GM23338 (cell line): ENCODE data around the gene KCNA2. TPM values are rescaled to one million over a fixed set of nuclear protein-coding genes. Genes with fewer than 3 reads are reported as not detected.

Experiments
- ATAC-seq: fragments of 200-7000 bp; cut with Tn5 transposase; 3 replicates; pipeline ENCODE4 v1.9.1; 2020
- DNase-seq: peaks from one replicate; pipeline ENCODE4 v3.0.0-alpha.2; 2015; ENCODE audit warnings: low spot score
- H2AFZ ChIP-seq: fragments of 200-600 bp; sonication (generic); 2 replicates; pipeline ENCODE4 v1.8.0; 2016; ENCODE audit warnings: antibody characterized with exemption, mild to moderate bottlenecking, moderate library complexity
- H3F3A ChIP-seq: fragments of 200-600 bp; sonication (generic); replicated peaks from 2 replicates; pipeline ENCODE4 v1.8.0; 2017; ENCODE audit warnings: antibody characterized with exemption, mixed run types, low read depth
- H3K27ac ChIP-seq: fragments of 200-600 bp; sonication (generic); 2 replicates; pipeline ENCODE4 v1.6.1; 2016; ENCODE audit warnings: low read depth
- H3K27me3 ChIP-seq: fragments of 200-600 bp; sonication (generic); 2 replicates; pipeline ENCODE4 v1.8.0; 2016; ENCODE audit warnings: mild to moderate bottlenecking, mixed run types, moderate library complexity; ENCODE audit not compliant: insufficient read depth
- H3K36me3 ChIP-seq: fragments of 200-600 bp; sonication (generic); 2 replicates; pipeline ENCODE4 v1.8.0; 2016; ENCODE audit warnings: mild to moderate bottlenecking; ENCODE audit not compliant: insufficient read depth
- H3K4me1 ChIP-seq: fragments of 200-600 bp; sonication (generic); 2 replicates; pipeline ENCODE4 v1.8.0; 2016; ENCODE audit warnings: mild to moderate bottlenecking, moderate library complexity; ENCODE audit not compliant: insufficient read depth
- H3K4me2 ChIP-seq: fragments of 200-600 bp; sonication (generic); 2 replicates; pipeline ENCODE4 v1.7.1; 2017; ENCODE audit warnings: mixed run types
- H3K4me3 ChIP-seq: fragments of 200-600 bp; sonication (generic); 2 replicates; pipeline ENCODE4 v1.6.1; 2016; ENCODE audit warnings: mixed run types
- H3K79me2 ChIP-seq: fragments of 200-600 bp; sonication (generic); replicated peaks from 2 replicates; pipeline ENCODE4 v1.8.0; 2017; ENCODE audit warnings: mild to moderate bottlenecking; ENCODE audit not compliant: insufficient read depth
- H3K9me2 ChIP-seq: fragments of 200-600 bp; sonication (generic); 2 replicates; pipeline ENCODE4 v1.8.0; 2017; ENCODE audit not compliant: insufficient read depth
- H4K20me1 ChIP-seq: fragments of 200-600 bp; sonication (generic); replicated peaks from 2 replicates; pipeline ENCODE4 v1.8.0; 2017; ENCODE audit warnings: mild to moderate bottlenecking; ENCODE audit not compliant: insufficient read depth
- H3K27ac Mint-ChIP-seq: 2 replicates; pipeline ENCODE4 v1.8.0; 2020; ENCODE audit warnings: inconsistent platforms, mild to moderate bottlenecking, moderate library complexity, mixed read lengths
- H3K27me3 Mint-ChIP-seq: 3 replicates; pipeline ENCODE4 v1.8.0; 2022; ENCODE audit warnings: low read depth, mild to moderate bottlenecking, moderate library complexity, mixed read lengths, inconsistent platforms; ENCODE audit not compliant: insufficient read depth, poor library complexity
- H3K36me3 Mint-ChIP-seq: 3 replicates; pipeline ENCODE4 v1.8.0; 2021; ENCODE audit warnings: low read depth, mild to moderate bottlenecking, inconsistent platforms, moderate library complexity, mixed read lengths
- H3K4me1 Mint-ChIP-seq: 3 replicates; pipeline ENCODE4 v1.8.0; 2020; ENCODE audit warnings: mild to moderate bottlenecking, inconsistent platforms, mixed read lengths
- H3K4me3 Mint-ChIP-seq: 3 replicates; pipeline ENCODE4 v1.8.0; 2021; ENCODE audit warnings: moderate library complexity, mild to moderate bottlenecking, inconsistent platforms, mixed read lengths
- H3K9me3 Mint-ChIP-seq: 3 replicates; pipeline ENCODE4 v1.8.0; 2020; ENCODE audit warnings: moderate library complexity, mild to moderate bottlenecking, inconsistent platforms, mixed read lengths
- CREB1 ChIP-seq: fragments of 250-450 bp; sonication (Bioruptor Pico); IDR thresholded peaks from 2 replicates; pipeline ENCODE4 v1.5.0; 2020; ENCODE audit warnings: low read depth, mild to moderate bottlenecking, moderate library complexity
- EZH2 ChIP-seq: fragments of 200-600 bp; sonication (generic); IDR thresholded peaks from one replicate; pipeline ENCODE4 v1.8.0; 2017; ENCODE audit warnings: antibody characterized with exemption, mild to moderate bottlenecking, low read depth; ENCODE audit not compliant: unreplicated experiment
- EZH2phosphoT487 ChIP-seq: fragments of 200-600 bp; sonication (generic); IDR thresholded peaks from one replicate; pipeline ENCODE4 v1.8.1; 2018; ENCODE audit warnings: antibody characterized with exemption; ENCODE audit not compliant: unreplicated experiment
- JUNB ChIP-seq: IDR thresholded peaks from one replicate; pipeline ENCODE4 v1.6.1; 2016; ENCODE audit warnings: antibody characterized with exemption; ENCODE audit not compliant: unreplicated experiment
- NANOG ChIP-seq: IDR thresholded peaks from 2 replicates; pipeline ENCODE4 v1.6.1; 2016; ENCODE audit warnings: antibody characterized with exemption, borderline replicate concordance
- POLR2AphosphoS5 ChIP-seq: IDR thresholded peaks from 2 replicates; pipeline ENCODE4 v1.6.1; 2016; ENCODE audit warnings: antibody characterized with exemption, low read depth
- STAT1 ChIP-seq: IDR thresholded peaks from one replicate; pipeline ENCODE4 v1.6.1; 2016; ENCODE audit warnings: antibody characterized with exemption; ENCODE audit not compliant: unreplicated experiment
- ZNF114 ChIP-seq: fragments of 250-450 bp; sonication (Bioruptor Pico); IDR thresholded peaks from 2 replicates; pipeline ENCODE4 v1.5.0; 2020; ENCODE audit warnings: mild to moderate bottlenecking, moderate library complexity
- ZNF331 ChIP-seq: fragments of 250-450 bp; sonication (Bioruptor Pico); IDR thresholded peaks from 2 replicates; pipeline ENCODE4 v1.5.0; 2020; ENCODE audit warnings: low read depth, mild to moderate bottlenecking, moderate library complexity
- polyA plus RNA-seq: library from polyadenylated mRNA; unstranded; fragments of >200 nt; fragmentation: Nextera tagmentation; extraction: Ambion mirVana; gene quantifications from 2 replicates; pipeline ENCODE4 v1.2.1, GENCODE V29; 2016
- total RNA-seq: library from RNA; depleted of rRNA; stranded (reverse); fragments of >200 nt; shearing (Covaris generic); gene quantifications from 2 replicates; pipeline ENCODE4 v1.2.3, GENCODE V29; 2014
- TF ChIP-seq, protein P1 (sequence below): IDR thresholded peaks from 2 replicates; pipeline ENCODE4 v1.6.1; 2016; ENCODE audit warnings: antibody characterized with exemption
- TF ChIP-seq, protein P2 (sequence below), 2 experiments: fragments of 200-600 bp in 1 of 2; sonication (generic) in 1 of 2; conservative IDR thresholded peaks; 2 replicates each; pipeline versions ENCODE4 v1.5.1 to v1.6.1; 2016 to 2017; ENCODE audit warnings: antibody characterized with exemption in 2 of 2, low read depth in 2 of 2, mild to moderate bottlenecking in 2 of 2, moderate library complexity in 1 of 2
- TF ChIP-seq, protein P3 (sequence below): fragments of 250-450 bp; sonication (Bioruptor Pico); IDR thresholded peaks from 2 replicates; pipeline ENCODE4 v1.5.0; 2020; ENCODE audit warnings: mild to moderate bottlenecking, moderate library complexity
- TF ChIP-seq, protein P4 (sequence below): IDR thresholded peaks from one replicate; pipeline ENCODE4 v1.6.1; 2018; ENCODE audit warnings: antibody characterized with exemption; ENCODE audit not compliant: unreplicated experiment

Gene KCNA2
- total and polyA plus RNA-seq, 2 experiments from 2014 or later = 0.11 to 1.5 TPM

DNA sequence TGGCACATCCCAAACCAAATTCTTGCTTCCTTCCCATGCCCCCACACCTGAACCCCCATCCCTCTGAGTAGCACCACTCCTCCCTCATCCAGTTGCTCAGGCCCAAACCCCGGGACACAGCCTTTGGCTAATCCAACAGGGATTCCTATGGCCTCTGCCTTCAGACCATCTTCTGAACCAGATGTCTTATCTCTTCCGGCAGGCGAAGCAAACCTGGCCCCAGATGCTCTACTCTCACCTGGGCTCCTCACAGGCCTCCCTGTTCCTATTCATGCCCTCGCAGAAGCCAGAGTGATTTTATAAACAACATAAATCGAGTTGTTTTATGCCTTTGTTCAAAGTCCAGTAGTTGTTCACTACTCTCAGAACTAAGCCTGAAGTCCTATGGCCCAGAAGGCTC is 12.5 kb upstream of the KCNA2 start:
- no peaks in the 10 kb centered on the region for H3K9me2 ChIP-seq
- Mint-ChIP-seq H3K9me3 (no peaks in the 10 kb centered on the region), H3K4me3 (no peak overlapping the region), H3K36me3 (no peaks in the 10 kb centered on the region), H3K4me1 (peaks cover 11% of the 10 kb centered on the region), H3K27ac (no peak overlapping the region), H3K27me3 (peaks cover 26% of the 10 kb centered on the region)
- H3K36me3 ChIP-seq = no peaks in the 10 kb centered on the region
- no peak overlapping the region for H2AFZ ChIP-seq
- no peak overlapping the region for H3K27ac ChIP-seq
- H3K4me1 ChIP-seq = no peaks in the 10 kb centered on the region
- no peak for TF ChIP-seq EZH2
- no peak for TF ChIP-seq JUNB
- no peak for TF ChIP-seq STAT1
- TF ChIP-seq CREB1 (CRISPR knock-in tag) = no peak
- TF ChIP-seq, protein P1, sequence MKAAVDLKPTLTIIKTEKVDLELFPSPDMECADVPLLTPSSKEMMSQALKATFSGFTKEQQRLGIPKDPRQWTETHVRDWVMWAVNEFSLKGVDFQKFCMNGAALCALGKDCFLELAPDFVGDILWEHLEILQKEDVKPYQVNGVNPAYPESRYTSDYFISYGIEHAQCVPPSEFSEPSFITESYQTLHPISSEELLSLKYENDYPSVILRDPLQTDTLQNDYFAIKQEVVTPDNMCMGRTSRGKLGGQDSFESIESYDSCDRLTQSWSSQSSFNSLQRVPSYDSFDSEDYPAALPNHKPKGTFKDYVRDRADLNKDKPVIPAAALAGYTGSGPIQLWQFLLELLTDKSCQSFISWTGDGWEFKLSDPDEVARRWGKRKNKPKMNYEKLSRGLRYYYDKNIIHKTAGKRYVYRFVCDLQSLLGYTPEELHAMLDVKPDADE = no peak
- no peak for TF ChIP-seq NANOG
- TF ChIP-seq, protein P2, sequence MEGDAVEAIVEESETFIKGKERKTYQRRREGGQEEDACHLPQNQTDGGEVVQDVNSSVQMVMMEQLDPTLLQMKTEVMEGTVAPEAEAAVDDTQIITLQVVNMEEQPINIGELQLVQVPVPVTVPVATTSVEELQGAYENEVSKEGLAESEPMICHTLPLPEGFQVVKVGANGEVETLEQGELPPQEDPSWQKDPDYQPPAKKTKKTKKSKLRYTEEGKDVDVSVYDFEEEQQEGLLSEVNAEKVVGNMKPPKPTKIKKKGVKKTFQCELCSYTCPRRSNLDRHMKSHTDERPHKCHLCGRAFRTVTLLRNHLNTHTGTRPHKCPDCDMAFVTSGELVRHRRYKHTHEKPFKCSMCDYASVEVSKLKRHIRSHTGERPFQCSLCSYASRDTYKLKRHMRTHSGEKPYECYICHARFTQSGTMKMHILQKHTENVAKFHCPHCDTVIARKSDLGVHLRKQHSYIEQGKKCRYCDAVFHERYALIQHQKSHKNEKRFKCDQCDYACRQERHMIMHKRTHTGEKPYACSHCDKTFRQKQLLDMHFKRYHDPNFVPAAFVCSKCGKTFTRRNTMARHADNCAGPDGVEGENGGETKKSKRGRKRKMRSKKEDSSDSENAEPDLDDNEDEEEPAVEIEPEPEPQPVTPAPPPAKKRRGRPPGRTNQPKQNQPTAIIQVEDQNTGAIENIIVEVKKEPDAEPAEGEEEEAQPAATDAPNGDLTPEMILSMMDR (conservative IDR thresholded peaks at IDR 0.05; ENCODE audit: low read depth in 2 of 2) = no peak
- TF ChIP-seq POLR2AphosphoS5 = no peak
- TF ChIP-seq, protein P3, sequence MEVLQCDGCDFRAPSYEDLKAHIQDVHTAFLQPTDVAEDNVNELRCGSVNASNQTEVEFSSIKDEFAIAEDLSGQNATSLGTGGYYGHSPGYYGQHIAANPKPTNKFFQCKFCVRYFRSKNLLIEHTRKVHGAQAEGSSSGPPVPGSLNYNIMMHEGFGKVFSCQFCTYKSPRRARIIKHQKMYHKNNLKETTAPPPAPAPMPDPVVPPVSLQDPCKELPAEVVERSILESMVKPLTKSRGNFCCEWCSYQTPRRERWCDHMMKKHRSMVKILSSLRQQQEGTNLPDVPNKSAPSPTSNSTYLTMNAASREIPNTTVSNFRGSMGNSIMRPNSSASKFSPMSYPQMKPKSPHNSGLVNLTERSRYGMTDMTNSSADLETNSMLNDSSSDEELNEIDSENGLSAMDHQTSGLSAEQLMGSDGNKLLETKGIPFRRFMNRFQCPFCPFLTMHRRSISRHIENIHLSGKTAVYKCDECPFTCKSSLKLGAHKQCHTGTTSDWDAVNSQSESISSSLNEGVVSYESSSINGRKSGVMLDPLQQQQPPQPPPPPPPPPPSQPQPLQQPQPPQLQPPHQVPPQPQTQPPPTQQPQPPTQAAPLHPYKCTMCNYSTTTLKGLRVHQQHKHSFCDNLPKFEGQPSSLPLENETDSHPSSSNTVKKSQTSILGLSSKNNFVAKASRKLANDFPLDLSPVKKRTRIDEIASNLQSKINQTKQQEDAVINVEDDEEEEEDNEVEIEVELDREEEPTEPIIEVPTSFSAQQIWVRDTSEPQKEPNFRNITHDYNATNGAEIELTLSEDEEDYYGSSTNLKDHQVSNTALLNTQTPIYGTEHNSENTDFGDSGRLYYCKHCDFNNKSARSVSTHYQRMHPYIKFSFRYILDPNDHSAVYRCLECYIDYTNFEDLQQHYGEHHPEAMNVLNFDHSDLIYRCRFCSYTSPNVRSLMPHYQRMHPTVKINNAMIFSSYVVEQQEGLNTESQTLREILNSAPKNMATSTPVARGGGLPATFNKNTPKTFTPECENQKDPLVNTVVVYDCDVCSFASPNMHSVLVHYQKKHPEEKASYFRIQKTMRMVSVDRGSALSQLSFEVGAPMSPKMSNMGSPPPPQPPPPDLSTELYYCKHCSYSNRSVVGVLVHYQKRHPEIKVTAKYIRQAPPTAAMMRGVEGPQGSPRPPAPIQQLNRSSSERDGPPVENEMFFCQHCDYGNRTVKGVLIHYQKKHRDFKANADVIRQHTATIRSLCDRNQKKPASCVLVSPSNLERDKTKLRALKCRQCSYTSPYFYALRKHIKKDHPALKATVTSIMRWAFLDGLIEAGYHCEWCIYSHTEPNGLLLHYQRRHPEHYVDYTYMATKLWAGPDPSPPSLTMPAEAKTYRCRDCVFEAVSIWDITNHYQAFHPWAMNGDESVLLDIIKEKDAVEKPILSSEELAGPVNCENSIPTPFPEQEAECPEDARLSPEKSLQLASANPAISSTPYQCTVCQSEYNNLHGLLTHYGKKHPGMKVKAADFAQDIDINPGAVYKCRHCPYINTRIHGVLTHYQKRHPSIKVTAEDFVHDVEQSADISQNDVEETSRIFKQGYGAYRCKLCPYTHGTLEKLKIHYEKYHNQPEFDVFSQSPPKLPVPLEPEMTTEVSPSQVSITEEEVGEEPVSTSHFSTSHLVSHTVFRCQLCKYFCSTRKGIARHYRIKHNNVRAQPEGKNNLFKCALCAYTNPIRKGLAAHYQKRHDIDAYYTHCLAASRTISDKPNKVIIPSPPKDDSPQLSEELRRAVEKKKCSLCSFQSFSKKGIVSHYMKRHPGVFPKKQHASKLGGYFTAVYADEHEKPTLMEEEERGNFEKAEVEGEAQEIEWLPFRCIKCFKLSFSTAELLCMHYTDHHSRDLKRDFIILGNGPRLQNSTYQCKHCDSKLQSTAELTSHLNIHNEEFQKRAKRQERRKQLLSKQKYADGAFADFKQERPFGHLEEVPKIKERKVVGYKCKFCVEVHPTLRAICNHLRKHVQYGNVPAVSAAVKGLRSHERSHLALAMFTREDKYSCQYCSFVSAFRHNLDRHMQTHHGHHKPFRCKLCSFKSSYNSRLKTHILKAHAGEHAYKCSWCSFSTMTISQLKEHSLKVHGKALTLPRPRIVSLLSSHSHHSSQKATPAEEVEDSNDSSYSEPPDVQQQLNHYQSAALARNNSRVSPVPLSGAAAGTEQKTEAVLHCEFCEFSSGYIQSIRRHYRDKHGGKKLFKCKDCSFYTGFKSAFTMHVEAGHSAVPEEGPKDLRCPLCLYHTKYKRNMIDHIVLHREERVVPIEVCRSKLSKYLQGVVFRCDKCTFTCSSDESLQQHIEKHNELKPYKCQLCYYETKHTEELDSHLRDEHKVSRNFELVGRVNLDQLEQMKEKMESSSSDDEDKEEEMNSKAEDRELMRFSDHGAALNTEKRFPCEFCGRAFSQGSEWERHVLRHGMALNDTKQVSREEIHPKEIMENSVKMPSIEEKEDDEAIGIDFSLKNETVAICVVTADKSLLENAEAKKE (CRISPR knock-in tag) = no peak
- TF ChIP-seq, protein P4, sequence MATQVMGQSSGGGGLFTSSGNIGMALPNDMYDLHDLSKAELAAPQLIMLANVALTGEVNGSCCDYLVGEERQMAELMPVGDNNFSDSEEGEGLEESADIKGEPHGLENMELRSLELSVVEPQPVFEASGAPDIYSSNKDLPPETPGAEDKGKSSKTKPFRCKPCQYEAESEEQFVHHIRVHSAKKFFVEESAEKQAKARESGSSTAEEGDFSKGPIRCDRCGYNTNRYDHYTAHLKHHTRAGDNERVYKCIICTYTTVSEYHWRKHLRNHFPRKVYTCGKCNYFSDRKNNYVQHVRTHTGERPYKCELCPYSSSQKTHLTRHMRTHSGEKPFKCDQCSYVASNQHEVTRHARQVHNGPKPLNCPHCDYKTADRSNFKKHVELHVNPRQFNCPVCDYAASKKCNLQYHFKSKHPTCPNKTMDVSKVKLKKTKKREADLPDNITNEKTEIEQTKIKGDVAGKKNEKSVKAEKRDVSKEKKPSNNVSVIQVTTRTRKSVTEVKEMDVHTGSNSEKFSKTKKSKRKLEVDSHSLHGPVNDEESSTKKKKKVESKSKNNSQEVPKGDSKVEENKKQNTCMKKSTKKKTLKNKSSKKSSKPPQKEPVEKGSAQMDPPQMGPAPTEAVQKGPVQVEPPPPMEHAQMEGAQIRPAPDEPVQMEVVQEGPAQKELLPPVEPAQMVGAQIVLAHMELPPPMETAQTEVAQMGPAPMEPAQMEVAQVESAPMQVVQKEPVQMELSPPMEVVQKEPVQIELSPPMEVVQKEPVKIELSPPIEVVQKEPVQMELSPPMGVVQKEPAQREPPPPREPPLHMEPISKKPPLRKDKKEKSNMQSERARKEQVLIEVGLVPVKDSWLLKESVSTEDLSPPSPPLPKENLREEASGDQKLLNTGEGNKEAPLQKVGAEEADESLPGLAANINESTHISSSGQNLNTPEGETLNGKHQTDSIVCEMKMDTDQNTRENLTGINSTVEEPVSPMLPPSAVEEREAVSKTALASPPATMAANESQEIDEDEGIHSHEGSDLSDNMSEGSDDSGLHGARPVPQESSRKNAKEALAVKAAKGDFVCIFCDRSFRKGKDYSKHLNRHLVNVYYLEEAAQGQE = no peak
- no peak for TF ChIP-seq ZNF331 (CRISPR knock-in tag)
- no peak for TF ChIP-seq ZNF114 (CRISPR knock-in tag)
- TF ChIP-seq EZH2phosphoT487 = no peak
- peaks cover 28% of the 10 kb centered on the region for H3K27me3 ChIP-seq
- H3K79me2 ChIP-seq = no peaks in the 10 kb centered on the region
- no peaks in the 10 kb centered on the region for H3F3A ChIP-seq
- ATAC-seq (no peak), DNase-seq (no peak)
- H4K20me1 ChIP-seq = no peaks in the 10 kb centered on the region
- H3K4me2 ChIP-seq = no peak overlapping the region
- H3K4me3 ChIP-seq = no peak overlapping the region
